Measurements from ENCODE around the gene EDC4. TPM values are rescaled to one million over a fixed set of nuclear protein-coding genes. Genes with fewer than 3 reads are reported as not detected.
A peak's percentile ranks its signal among the peaks of the same experiment; 100 is the strongest.

EDC4 gene
- total and polyA plus RNA-seq, 2 of the 13 experiments (the other 11 are each of a cell fraction or from before 2014, with no cell fraction given) = 51.4 to 59.1 TPM

- TF ChIP-seq UBTF (CRISPR knock-in tag; IDR thresholded peaks at IDR 0.05) (peak; percentile 73), NBN (conservative IDR thresholded peaks at IDR 0.05) (no peak), KDM4B (CRISPR knock-in tag; IDR thresholded peaks at IDR 0.05) (no peak), HBP1 (CRISPR knock-in tag; IDR thresholded peaks at IDR 0.05; ENCODE audit: low read depth) (no peak), TRAFD1 (CRISPR knock-in tag; IDR thresholded peaks at IDR 0.05; ENCODE audit: borderline replicate concordance) (peak; percentile 97; the same call in 1 of the 2 replicates), ZNF749 (CRISPR knock-in tag; IDR thresholded peaks at IDR 0.05; ENCODE audit: borderline replicate concordance) (no peak), PRPF4 (IDR thresholded peaks at IDR 0.05; ENCODE audit: low read depth, low read length, poor library complexity, severe bottlenecking) (peak; percentile 71), ZNF562 (CRISPR knock-in tag; IDR thresholded peaks at IDR 0.05; ENCODE audit: borderline replicate concordance) (no peak), KLF15 (CRISPR knock-in tag; IDR thresholded peaks at IDR 0.05; ENCODE audit: borderline replicate concordance) (peak; percentile 54; the same call in 1 of the 2 replicates), ZNF282 (IDR thresholded peaks at IDR 0.05; ENCODE audit: partially characterized antibody) (no peak), ZNF550 (CRISPR knock-in tag; IDR thresholded peaks at IDR 0.05; ENCODE audit: borderline replicate concordance) (peak; percentile 96; the same call in 1 of the 2 replicates), TP53 (CRISPR knock-in tag; conservative IDR thresholded peaks at IDR 0.05) (0 out of 2 replicates have a peak, but pooled peaks have one; percentile 32), ZNF331 (CRISPR knock-in tag; IDR thresholded peaks at IDR 0.05) (peak; percentile 94)
- TF ChIP-seq, protein P1, sequence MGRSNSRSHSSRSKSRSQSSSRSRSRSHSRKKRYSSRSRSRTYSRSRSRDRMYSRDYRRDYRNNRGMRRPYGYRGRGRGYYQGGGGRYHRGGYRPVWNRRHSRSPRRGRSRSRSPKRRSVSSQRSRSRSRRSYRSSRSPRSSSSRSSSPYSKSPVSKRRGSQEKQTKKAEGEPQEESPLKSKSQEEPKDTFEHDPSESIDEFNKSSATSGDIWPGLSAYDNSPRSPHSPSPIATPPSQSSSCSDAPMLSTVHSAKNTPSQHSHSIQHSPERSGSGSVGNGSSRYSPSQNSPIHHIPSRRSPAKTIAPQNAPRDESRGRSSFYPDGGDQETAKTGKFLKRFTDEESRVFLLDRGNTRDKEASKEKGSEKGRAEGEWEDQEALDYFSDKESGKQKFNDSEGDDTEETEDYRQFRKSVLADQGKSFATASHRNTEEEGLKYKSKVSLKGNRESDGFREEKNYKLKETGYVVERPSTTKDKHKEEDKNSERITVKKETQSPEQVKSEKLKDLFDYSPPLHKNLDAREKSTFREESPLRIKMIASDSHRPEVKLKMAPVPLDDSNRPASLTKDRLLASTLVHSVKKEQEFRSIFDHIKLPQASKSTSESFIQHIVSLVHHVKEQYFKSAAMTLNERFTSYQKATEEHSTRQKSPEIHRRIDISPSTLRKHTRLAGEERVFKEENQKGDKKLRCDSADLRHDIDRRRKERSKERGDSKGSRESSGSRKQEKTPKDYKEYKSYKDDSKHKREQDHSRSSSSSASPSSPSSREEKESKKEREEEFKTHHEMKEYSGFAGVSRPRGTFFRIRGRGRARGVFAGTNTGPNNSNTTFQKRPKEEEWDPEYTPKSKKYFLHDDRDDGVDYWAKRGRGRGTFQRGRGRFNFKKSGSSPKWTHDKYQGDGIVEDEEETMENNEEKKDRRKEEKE (IDR thresholded peaks at IDR 0.05) = no peak
- TF ChIP-seq, protein P2, sequence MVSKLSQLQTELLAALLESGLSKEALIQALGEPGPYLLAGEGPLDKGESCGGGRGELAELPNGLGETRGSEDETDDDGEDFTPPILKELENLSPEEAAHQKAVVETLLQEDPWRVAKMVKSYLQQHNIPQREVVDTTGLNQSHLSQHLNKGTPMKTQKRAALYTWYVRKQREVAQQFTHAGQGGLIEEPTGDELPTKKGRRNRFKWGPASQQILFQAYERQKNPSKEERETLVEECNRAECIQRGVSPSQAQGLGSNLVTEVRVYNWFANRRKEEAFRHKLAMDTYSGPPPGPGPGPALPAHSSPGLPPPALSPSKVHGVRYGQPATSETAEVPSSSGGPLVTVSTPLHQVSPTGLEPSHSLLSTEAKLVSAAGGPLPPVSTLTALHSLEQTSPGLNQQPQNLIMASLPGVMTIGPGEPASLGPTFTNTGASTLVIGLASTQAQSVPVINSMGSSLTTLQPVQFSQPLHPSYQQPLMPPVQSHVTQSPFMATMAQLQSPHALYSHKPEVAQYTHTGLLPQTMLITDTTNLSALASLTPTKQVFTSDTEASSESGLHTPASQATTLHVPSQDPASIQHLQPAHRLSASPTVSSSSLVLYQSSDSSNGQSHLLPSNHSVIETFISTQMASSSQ (IDR thresholded peaks at IDR 0.05; ENCODE audit: low read depth) = peak; percentile 56; the same call in 1 of the 2 replicates
- TF ChIP-seq, protein P2 (CRISPR knock-in tag; IDR thresholded peaks at IDR 0.05; ENCODE audit: borderline replicate concordance) = peak; percentile 77; the same call in 1 of the 2 replicates
Measured at GRCh38 chr16:67846320-67847063, 26.4 kb upstream of the EDC4 start, which contains the start of gene NUTF2 (continued).
